Colonic mucosa (tissue), 4 donors: ENCODE data around the gene RCOR1. TPM values are rescaled to one million over a fixed set of nuclear protein-coding genes. Genes with fewer than 3 reads are reported as not detected.

ENCODE experiments used
- DNase-seq: peaks from one replicate; pipeline ENCODE4 v3.0.0-alpha.2; 2020
- H3K27ac ChIP-seq: fragments of 200-600 bp; one replicate; pipeline ENCODE4 v1.8.0; 2021
- H3K27me3 ChIP-seq: fragments of 200-600 bp; one replicate; pipeline ENCODE4 v1.8.0; 2021
- H3K36me3 ChIP-seq: fragments of 200-600 bp; one replicate; pipeline ENCODE4 v1.8.0; 2021
- H3K4me1 ChIP-seq: fragments of 200-600 bp; one replicate; pipeline ENCODE4 v1.8.0; 2021; ENCODE audit warnings: mild to moderate bottlenecking
- H3K4me3 ChIP-seq: fragments of 200-600 bp; one replicate; pipeline ENCODE4 v1.8.0; 2021
- H3K9ac ChIP-seq, 2 donors: one replicate each; pipeline ENCODE4 v1.7.0; 2013; ENCODE audit warnings: control low read depth in 2 of 2, low read depth in 2 of 2, low read length in 2 of 2
- H3K9me3 ChIP-seq: fragments of 200-600 bp; one replicate; pipeline ENCODE4 v1.8.0; 2021
- intact Hi-C: fragments of 100-400 bp; cut with DNase I; formaldehyde crosslinking; loops from one replicate; pipeline ENCODE4 v1.14.1; 2022
- total RNA-seq, 2 donors: library from RNA; stranded (reverse); fragmentation: NEBNext Ultra II Directional in 1 of 2; extraction: Animal tissue kit (Norgen Biotek cat#: 25700) in 1 of 2; gene quantifications; one replicate each; pipeline ENCODE4 v1.2.1, GENCODE V29; 2021
- TF ChIP-seq, protein P1 (sequence below): fragments of 200-600 bp; IDR thresholded peaks from one replicate; pipeline ENCODE4 v1.8.0; 2022; ENCODE audit warnings: antibody characterized with exemption, mild to moderate bottlenecking
- donor health status: healthy.
- donor health status: DM: no; HTN: no; CAD: no.
- donor health status: DM: no; HTN: no; CAD: no.

Gene RCOR1
- total RNA-seq, 2 donors from 2014 or later = 30.0 to 43.2 TPM

- no peak for DNase-seq
- no peaks in the 10 kb centered on the region for H3K9me3 ChIP-seq
- H3K4me3 ChIP-seq = peak overlapping the region; percentile 72
- no peak overlapping the region for H3K27ac ChIP-seq
- H3K4me1 ChIP-seq = no peaks in the 10 kb centered on the region
- intact Hi-C loops = loop anchor here (5.0 kb wide), 2 partner anchors 87 to 138 kb away; no protein-coding TSS in a partner anchor
- H3K27me3 ChIP-seq = no peaks in the 10 kb centered on the region
- peak overlapping the region in 1 of 2 donors; percentile 74 for H3K9ac ChIP-seq
- TF ChIP-seq, protein P1, sequence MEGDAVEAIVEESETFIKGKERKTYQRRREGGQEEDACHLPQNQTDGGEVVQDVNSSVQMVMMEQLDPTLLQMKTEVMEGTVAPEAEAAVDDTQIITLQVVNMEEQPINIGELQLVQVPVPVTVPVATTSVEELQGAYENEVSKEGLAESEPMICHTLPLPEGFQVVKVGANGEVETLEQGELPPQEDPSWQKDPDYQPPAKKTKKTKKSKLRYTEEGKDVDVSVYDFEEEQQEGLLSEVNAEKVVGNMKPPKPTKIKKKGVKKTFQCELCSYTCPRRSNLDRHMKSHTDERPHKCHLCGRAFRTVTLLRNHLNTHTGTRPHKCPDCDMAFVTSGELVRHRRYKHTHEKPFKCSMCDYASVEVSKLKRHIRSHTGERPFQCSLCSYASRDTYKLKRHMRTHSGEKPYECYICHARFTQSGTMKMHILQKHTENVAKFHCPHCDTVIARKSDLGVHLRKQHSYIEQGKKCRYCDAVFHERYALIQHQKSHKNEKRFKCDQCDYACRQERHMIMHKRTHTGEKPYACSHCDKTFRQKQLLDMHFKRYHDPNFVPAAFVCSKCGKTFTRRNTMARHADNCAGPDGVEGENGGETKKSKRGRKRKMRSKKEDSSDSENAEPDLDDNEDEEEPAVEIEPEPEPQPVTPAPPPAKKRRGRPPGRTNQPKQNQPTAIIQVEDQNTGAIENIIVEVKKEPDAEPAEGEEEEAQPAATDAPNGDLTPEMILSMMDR = no peak
- H3K36me3 ChIP-seq = no peaks in the 10 kb centered on the region
Observed at GRCh38 chr14:102779084-102779462, 186.6 kb downstream of the RCOR1 start.

- Histone ChIP-seq H3K9ac (no peak overlapping the region), H3K27me3 (no peaks in the 10 kb centered on the region), H3K4me3 (no peak overlapping the region), H3K36me3 (no peaks in the 10 kb centered on the region), H3K4me1 (no peaks in the 10 kb centered on the region), H3K27ac (no peak overlapping the region), H3K9me3 (no peaks in the 10 kb centered on the region)
- DNase-seq = no peak
- TF ChIP-seq, protein P1 = no peak
- intact Hi-C loops = loop anchor here (5.0 kb wide), 2 partner anchors 87 to 138 kb away; no protein-coding TSS in a partner anchor
Observed at GRCh38 chr14:102779574-102780315, 187.3 kb downstream of the RCOR1 start.

Other genes starting within 250 kb of the RCOR1 start
- 10 to 100 TPM; 29.5 to 43.2 TPM for gene CINP, start 229.8 kb upstream of the RCOR1 start, total RNA-seq
- 10 to 100 TPM; 16.5 to 18.2 TPM for gene TECPR2, start 229.7 kb upstream of the RCOR1 start, total RNA-seq
- 100 to 1,000 TPM; 107 to 115 TPM for gene ANKRD9, start 82.9 kb upstream of the RCOR1 start, total RNA-seq
- gene TRAF3, start 184.8 kb downstream of the RCOR1 start, total RNA-seq = 10 to 100 TPM; 20.8 to 26.0 TPM